Ascending aorta (tissue), 2 donors: ENCODE data around the gene RIN1. TPM values are rescaled to one million over a fixed set of nuclear protein-coding genes. Genes with fewer than 3 reads are reported as not detected.

ENCODE experiments used
- DNase-seq, 2 donors: peaks; one replicate each; pipeline ENCODE4 v3.0.0-alpha.2; 2019; ENCODE audit warnings: low spot score in 2 of 2
- H3K27ac ChIP-seq, 2 donors: fragments of 200-600 bp; sonication (generic); one replicate each; pipeline ENCODE4 v1.5.1; 2016 to 2017; ENCODE audit warnings: mild to moderate bottlenecking in 1 of 2
- H3K27me3 ChIP-seq: fragments of 200-600 bp; sonication (generic); one replicate; pipeline ENCODE4 v1.5.1; 2017
- H3K36me3 ChIP-seq, 2 donors: fragments of 200-600 bp; sonication (generic); one replicate each; pipeline ENCODE4 v1.5.1; 2016
- H3K4me1 ChIP-seq, 2 donors: fragments of 200-600 bp; sonication (generic); one replicate each; pipeline ENCODE4 v1.5.1; 2016 to 2017; ENCODE audit warnings: mild to moderate bottlenecking in 1 of 2
- H3K4me3 ChIP-seq, 2 donors: fragments of 200-600 bp; sonication (generic); one replicate each; pipeline ENCODE4 v1.5.1; 2016 to 2017; ENCODE audit warnings: mild to moderate bottlenecking in 1 of 2
- H3K9me3 ChIP-seq, 2 donors: fragments of 200-600 bp; sonication (generic); one replicate each; pipeline ENCODE4 v1.5.1; 2016
- intact Hi-C: fragments of 100-400 bp; cut with DNase I; formaldehyde crosslinking; loops from one replicate; pipeline ENCODE4 v1.15.1; 2023
- total RNA-seq: library from RNA; depleted of rRNA; stranded (reverse); fragments of >200 nt; gene quantifications from one replicate; pipeline ENCODE4 v1.1.0, GENCODE V29; 2016
- TF ChIP-seq, protein P1 (sequence below), 3 experiments: fragments of 200-600 bp in 2 of 3; fragments of 450-650 bp in 1 of 3; sonication (generic) in 2 of 3; IDR thresholded peaks; one replicate each; pipeline ENCODE4 v1.5.1; 2016 to 2019; ENCODE audit warnings: antibody characterized with exemption in 3 of 3, mild to moderate bottlenecking in 1 of 3, moderate library complexity in 1 of 3

Gene RIN1
- total RNA-seq, 1 donor from 2014 or later: 28.5 TPM

GRCh38 chr11:66317723-66318599 lies 18.3 kb downstream of the RIN1 start:
- H3K27ac ChIP-seq: peak overlapping the region; percentile 51 to 77
- peak overlapping the region in 1 of 2 donors; percentile 85 for H3K4me3 ChIP-seq
- H3K27me3 ChIP-seq: no peaks in the 10 kb centered on the region
- intact Hi-C loops: no loop called here
- TF ChIP-seq, protein P1, sequence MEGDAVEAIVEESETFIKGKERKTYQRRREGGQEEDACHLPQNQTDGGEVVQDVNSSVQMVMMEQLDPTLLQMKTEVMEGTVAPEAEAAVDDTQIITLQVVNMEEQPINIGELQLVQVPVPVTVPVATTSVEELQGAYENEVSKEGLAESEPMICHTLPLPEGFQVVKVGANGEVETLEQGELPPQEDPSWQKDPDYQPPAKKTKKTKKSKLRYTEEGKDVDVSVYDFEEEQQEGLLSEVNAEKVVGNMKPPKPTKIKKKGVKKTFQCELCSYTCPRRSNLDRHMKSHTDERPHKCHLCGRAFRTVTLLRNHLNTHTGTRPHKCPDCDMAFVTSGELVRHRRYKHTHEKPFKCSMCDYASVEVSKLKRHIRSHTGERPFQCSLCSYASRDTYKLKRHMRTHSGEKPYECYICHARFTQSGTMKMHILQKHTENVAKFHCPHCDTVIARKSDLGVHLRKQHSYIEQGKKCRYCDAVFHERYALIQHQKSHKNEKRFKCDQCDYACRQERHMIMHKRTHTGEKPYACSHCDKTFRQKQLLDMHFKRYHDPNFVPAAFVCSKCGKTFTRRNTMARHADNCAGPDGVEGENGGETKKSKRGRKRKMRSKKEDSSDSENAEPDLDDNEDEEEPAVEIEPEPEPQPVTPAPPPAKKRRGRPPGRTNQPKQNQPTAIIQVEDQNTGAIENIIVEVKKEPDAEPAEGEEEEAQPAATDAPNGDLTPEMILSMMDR (IDR thresholded peaks at IDR 0.05): no peak
- no peaks in the 10 kb centered on the region for H3K36me3 ChIP-seq
- H3K4me1 ChIP-seq: peaks cover 19 to 25% of the 10 kb centered on the region in 2 donors
- peak in 1 of 2 donors; percentile 81 for DNase-seq
- H3K9me3 ChIP-seq: no peaks in the 10 kb centered on the region

DNA sequence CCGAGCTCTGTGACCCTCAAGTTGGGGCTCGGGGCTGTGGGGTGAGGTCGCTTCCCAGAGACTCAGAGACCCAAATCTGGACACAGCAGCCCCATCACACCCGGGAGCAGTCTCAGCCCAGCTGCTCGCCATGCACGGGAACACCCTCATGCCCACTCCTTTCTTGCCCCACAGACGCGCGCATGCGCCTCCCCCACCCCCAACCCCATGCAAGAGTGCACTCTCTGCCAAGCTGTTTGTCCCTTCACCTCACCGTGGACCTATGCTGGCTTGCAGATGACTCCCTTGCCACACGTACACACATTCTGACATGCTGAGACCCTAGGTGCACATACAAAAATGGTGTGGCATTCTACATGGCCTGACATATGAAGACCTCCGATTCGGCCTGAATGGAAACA lies 18.9 kb downstream of the RIN1 start:
- Histone ChIP-seq H3K36me3 (no peaks in the 10 kb centered on the region), H3K4me1 (peaks cover 20 to 25% of the 10 kb centered on the region in 2 donors), H3K9me3 (no peaks in the 10 kb centered on the region), H3K27ac (peak overlapping the region; percentile 51 to 77), H3K4me3 (peak overlapping the region; percentile 47 to 85), H3K27me3 (no peaks in the 10 kb centered on the region)
- intact Hi-C loops: no loop called here
- DNase-seq: no peak
- TF ChIP-seq, protein P1 (IDR thresholded peaks at IDR 0.05): no peak

- Histone ChIP-seq H3K27me3 (no peaks in the 10 kb centered on the region), H3K27ac (peak within 1 kb of the TSS; percentile 51 to 77), H3K4me3 (peak within 1 kb of the TSS; percentile 47 to 85), H3K9me3 (no peaks in the 10 kb centered on the region), H3K4me1 (peaks cover 20 to 25% of the 10 kb centered on the region in 2 donors), H3K36me3 (no peaks in the 10 kb centered on the region)
- intact Hi-C loops: no loop called here
- TF ChIP-seq, protein P1 (IDR thresholded peaks at IDR 0.05): no peak
- peak in 1 of 2 donors; percentile 78 for DNase-seq
Observed at GRCh38 chr11:66316849-66317251, 19.4 kb downstream of the RIN1 start, which contains the start of gene CD248. Gene CD248 (minus strand): TSS chr11:66317044. CDS start chr11:66317027, 17 bp downstream.

DNA sequence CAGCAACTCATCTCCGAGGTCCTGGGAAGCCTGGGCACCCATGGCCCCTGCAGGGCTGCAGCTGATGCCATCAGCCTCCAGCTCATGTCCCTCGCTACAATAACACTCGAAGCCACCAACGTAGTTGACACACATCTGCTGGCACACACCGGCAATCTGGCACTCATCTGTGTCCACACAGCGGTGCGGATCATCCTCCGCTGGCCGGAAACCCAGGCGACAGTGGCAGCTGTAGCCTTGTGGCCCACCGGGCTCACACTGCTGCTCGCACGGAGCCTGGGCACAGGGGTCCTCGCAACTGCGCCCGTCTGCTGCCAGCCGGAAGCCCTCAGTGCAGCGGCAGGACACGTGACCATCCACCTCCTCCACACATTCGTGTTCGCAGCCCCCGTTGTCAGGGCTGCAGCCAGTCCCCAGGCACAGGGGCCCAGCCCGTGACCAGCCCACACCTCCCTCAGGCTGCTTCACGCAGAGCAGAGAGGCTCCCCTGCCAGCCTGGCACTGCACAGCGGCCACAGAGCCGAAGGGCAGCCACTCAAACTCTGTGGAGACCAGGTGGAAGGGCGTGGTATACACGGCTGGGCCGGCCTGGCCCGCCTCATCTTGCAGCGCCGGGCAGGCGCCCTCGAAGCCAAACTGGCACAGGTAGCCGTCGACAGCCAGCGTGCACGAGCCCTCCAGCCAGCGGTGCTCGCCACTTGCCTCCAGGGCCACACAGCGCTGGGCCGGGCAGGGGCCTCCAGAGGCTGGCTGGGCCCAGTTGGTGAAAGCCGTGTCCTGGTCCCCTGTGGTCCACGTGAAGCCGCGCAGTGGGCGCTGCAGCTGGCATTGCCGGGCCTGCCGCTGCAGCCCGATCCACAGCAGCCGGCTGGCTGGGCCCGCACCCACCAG lies 20.1 kb downstream of the RIN1 start:
- intact Hi-C loops: no loop called here
- Histone ChIP-seq H3K4me1 (peaks cover 20 to 25% of the 10 kb centered on the region in 2 donors), H3K9me3 (no peaks in the 10 kb centered on the region), H3K27me3 (no peaks in the 10 kb centered on the region), H3K4me3 (peak overlapping the region; percentile 47 to 85), H3K27ac (peak overlapping the region; percentile 51 to 77), H3K36me3 (no peaks in the 10 kb centered on the region)
- TF ChIP-seq, protein P1 (IDR thresholded peaks at IDR 0.05): no peak
- no peak for DNase-seq

DNA sequence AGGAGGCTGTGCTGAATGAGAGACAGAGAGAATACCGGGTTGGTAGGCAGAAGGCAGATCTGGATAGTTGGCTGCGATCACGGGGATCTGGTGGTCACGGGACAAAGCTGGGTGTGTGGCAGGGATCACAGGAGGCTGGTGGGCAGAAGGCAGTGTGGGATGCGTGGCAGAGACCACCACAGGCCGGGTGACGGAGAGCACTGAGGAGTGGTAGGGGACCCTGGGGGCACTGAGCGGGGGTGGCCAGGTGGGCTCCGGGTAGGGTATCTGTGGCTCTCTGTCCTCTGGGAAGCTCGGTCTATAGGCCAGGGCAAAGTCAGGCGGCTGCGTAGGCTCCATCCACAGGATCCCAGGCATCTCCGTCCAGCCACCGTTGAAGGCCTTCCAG lies 20.7 kb downstream of the RIN1 start:
- H3K36me3 ChIP-seq: no peaks in the 10 kb centered on the region
- peak overlapping the region in 1 of 2 donors; percentile 85 for H3K4me3 ChIP-seq
- H3K4me1 ChIP-seq: peaks cover 20 to 25% of the 10 kb centered on the region in 2 donors
- no peaks in the 10 kb centered on the region for H3K9me3 ChIP-seq
- TF ChIP-seq, protein P1 (IDR thresholded peaks at IDR 0.05): no peak
- intact Hi-C loops: no loop called here
- no peaks in the 10 kb centered on the region for H3K27me3 ChIP-seq
- no peak for DNase-seq
- peak overlapping the region; percentile 1 to 8 for H3K27ac ChIP-seq
